HEK293T (cell line): ENCODE results near the gene ATG4D.

Source experiments
- CTCF ChIA-PET: fragments of 350-600 bp; formaldehyde crosslinking; extraction: SDS; loops from one replicate; lab custom pipeline; 2021; ENCODE audit warnings: antibody characterized with exemption, inconsistent platforms; lab: Yijun Ruan, JAX
- POLR2A ChIA-PET: fragments of 350-600 bp; formaldehyde crosslinking; extraction: SDS; loops from one replicate; lab custom pipeline; 2020; ENCODE audit warnings: antibody characterized with exemption, inconsistent platforms; lab: Yijun Ruan, JAX
- DNase-seq: peaks from one replicate; pipeline ENCODE4 v3.0.0; 2012; ENCODE audit warnings: mixed read lengths; ENCODE audit errors: extremely low spot score
- ARNT ChIP-seq: fragments of 450-650 bp; IDR thresholded peaks from 2 replicates; pipeline ENCODE4 v1.6.1; 2017; ENCODE audit warnings: mild to moderate bottlenecking
- BHLHE40 ChIP-seq: fragments of 450-650 bp; IDR thresholded peaks from 2 replicates; pipeline ENCODE4 v1.6.1; 2016; ENCODE audit warnings: mild to moderate bottlenecking, moderate library complexity, borderline replicate concordance
- CTBP1 ChIP-seq: fragments of 450-650 bp; IDR thresholded peaks from 2 replicates; pipeline ENCODE4 v1.6.1; 2016; ENCODE audit warnings: borderline replicate concordance
- ELF4 ChIP-seq: fragments of 450-650 bp; IDR thresholded peaks from 2 replicates; pipeline ENCODE4 v1.6.1; 2017; ENCODE audit warnings: antibody characterized with exemption
- FOXA1 ChIP-seq: fragments of 450-650 bp; IDR thresholded peaks from 2 replicates; pipeline ENCODE4 v1.6.1; 2016; ENCODE audit warnings: mild to moderate bottlenecking
- FOXK2 ChIP-seq: fragments of 450-650 bp; IDR thresholded peaks from 2 replicates; pipeline ENCODE4 v1.6.1; 2016; ENCODE audit warnings: mild to moderate bottlenecking
- FOXM1 ChIP-seq: fragments of 450-650 bp; IDR thresholded peaks from 2 replicates; pipeline ENCODE4 v1.6.1; 2017; ENCODE audit warnings: mild to moderate bottlenecking, borderline replicate concordance
- HDGF ChIP-seq: fragments of 450-650 bp; IDR thresholded peaks from 2 replicates; pipeline ENCODE4 v1.6.1; 2017; ENCODE audit warnings: antibody characterized with exemption, borderline replicate concordance
- L3MBTL2 ChIP-seq: fragments of 450-650 bp; conservative IDR thresholded peaks from 2 replicates; pipeline ENCODE4 v1.6.1; 2016; ENCODE audit warnings: mild to moderate bottlenecking
- LEF1 ChIP-seq: fragments of 450-650 bp; IDR thresholded peaks from 2 replicates; pipeline ENCODE4 v1.6.1; 2017; ENCODE audit warnings: mild to moderate bottlenecking, borderline replicate concordance
- NFRKB ChIP-seq: fragments of 450-650 bp; IDR thresholded peaks from 2 replicates; pipeline ENCODE4 v1.6.1; 2016; ENCODE audit warnings: mild to moderate bottlenecking, moderate library complexity
- PKNOX1 ChIP-seq: fragments of 450-650 bp; IDR thresholded peaks from 2 replicates; pipeline ENCODE4 v1.6.1; 2016
- SP1 ChIP-seq: fragments of 450-650 bp; IDR thresholded peaks from 2 replicates; pipeline ENCODE4 v1.6.1; 2017
- SUZ12 ChIP-seq: fragments of 450-650 bp; IDR thresholded peaks from 2 replicates; pipeline ENCODE4 v1.6.1; 2016; ENCODE audit warnings: mild to moderate bottlenecking
- TARDBP ChIP-seq: fragments of 450-650 bp; IDR thresholded peaks from 2 replicates; pipeline ENCODE4 v1.6.1; 2016
- ZNF384 ChIP-seq: fragments of 450-650 bp; IDR thresholded peaks from 2 replicates; pipeline ENCODE4 v1.6.1; 2016

Gene ATG4D

GRCh38 chr19:10502524-10503001 lies 41.1 kb upstream of the ATG4D start:
- CTCF ChIA-PET: no interaction called here
- POLR2A ChIA-PET: interaction anchor here (0.6 to 1.0 kb wide), 2 partner anchors 26 to 99 kb away, joined by 3 read pairs; no protein-coding TSS in a partner anchor

DNA sequence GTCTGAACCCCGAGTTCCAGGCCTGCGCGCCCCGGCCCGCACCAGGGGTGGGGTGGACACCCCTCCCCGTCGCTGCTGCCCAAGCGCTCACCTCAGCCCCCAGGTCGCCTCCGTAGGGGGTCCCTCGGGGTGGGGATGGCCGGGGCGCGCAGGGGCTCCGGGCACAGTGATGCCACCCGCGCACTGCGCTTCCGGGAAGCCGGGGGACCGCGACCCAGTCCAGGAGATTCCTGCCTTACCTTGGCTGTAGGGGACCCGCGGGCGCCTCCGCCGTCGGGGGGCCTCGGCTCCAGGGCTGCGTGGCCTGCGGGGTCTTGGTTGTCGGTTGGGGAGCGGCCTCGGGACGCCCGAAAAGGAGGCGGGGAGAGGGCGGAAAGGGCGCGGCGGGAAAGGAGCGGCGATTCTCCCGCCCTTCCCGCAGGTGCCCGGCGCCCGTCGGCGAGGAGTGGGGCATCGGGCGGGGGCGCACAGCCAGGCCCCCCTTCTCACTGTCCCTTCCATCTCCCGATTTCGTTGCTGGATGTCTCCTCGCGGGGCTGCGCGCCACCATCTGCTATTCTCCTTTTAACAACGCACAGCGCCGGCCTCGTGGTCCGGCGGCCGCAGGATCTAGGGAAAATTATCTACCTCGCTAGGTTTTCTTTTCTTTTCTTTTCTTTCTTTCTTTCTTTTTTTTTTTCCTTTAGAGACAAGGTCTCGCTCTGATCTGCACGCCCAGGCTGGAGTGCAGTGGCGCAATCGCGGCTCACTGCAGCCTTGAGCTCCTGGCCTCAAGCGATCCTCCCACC lies 40.5 kb upstream of the ATG4D start, which contains the start of gene KEAP1:
Gene KEAP1, minus strand, starts transcription at position 355 of the 788 bp plus-strand sequence. CDS start 3,323 bp downstream, outside the sequence.
- POLR2A ChIA-PET: interaction anchor here (0.6 to 1.2 kb wide), 3 partner anchors 14 to 99 kb away, joined by 3 to 4 read pairs (median 3); partner anchors contain the start of gene S1PR5
- CTCF ChIA-PET: interaction anchor here (0.7 to 1.0 kb wide), 2 partner anchors 124 to 192 kb away, joined by 3 to 4 read pairs; no protein-coding TSS in a partner anchor
- no peak for TF ChIP-seq LEF1
- TF ChIP-seq L3MBTL2: peak; percentile 95
- DNase-seq: peak; percentile 33

More at GRCh38 chr19:10502524-10503001, 41.1 kb upstream of the ATG4D start:
- peak; percentile 93 for DNase-seq
- peak; percentile 88 for TF ChIP-seq FOXM1
- TF ChIP-seq CTBP1: no peak
- peak; percentile 90 for TF ChIP-seq LEF1
- peak; percentile 84 for TF ChIP-seq ARNT
- TF ChIP-seq FOXK2: no peak
- TF ChIP-seq PKNOX1: no peak

- DNase-seq: peak; percentile 76
- TF ChIP-seq ARNT (no peak), L3MBTL2 (peak; percentile 25; the same call in 1 of the 2 replicates), HDGF (no peak)
- ChIA-PET CTCF (interaction anchor here (0.6 to 1.2 kb wide), 6 partner anchors 12 to 212 kb away, joined by 3 to 11 read pairs (median 4); partner anchors contain the start of genes DNM2 and S1PR5), POLR2A (interaction anchor here (0.5 kb wide), 1 partner anchor 62 kb away, joined by 3 read pairs; no protein-coding TSS in a partner anchor)
Observed at GRCh38 chr19:10505583-10506229, 38.0 kb upstream of the ATG4D start.

GRCh38 chr19:10508036-10508435 lies 35.7 kb upstream of the ATG4D start:
- POLR2A ChIA-PET: interaction anchor here (1.4 kb wide), 1 partner anchor 9 kb away, joined by 4 read pairs; the partner anchor contains the start of gene S1PR5

DNA sequence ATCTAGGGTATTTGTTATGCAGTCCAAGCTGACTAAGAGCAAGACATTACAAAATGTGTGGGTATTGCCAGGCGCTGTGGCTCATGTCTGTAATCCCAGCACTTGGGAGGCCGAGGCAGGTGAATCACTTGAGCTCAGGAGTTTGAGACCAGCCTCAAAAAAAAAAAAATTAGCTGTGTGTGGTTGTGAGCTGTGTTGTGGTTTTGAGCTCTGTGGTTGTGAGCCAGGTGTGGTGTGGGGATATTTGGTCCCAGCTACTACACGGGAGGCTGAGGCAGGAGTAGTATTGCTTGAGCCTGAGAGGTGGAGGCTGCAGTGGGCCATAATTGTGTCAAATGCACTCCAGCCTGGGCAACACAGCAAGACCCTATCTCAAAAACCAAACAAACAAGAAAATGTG lies 35.0 kb upstream of the ATG4D start:
- ChIA-PET POLR2A (interaction anchor here (0.6 to 1.4 kb wide), 3 partner anchors 8 to 61 kb away, joined by 3 to 4 read pairs (median 4); partner anchors contain the start of gene S1PR5), CTCF (interaction anchor here (0.6 kb wide), 1 partner anchor 115 kb away, joined by 3 read pairs; no protein-coding TSS in a partner anchor)
- TF ChIP-seq HDGF (no peak), SP1 (no peak), FOXM1 (no peak), CTBP1 (no peak), ELF4 (no peak)
- DNase-seq: no peak

More at GRCh38 chr19:10508036-10508435, 35.7 kb upstream of the ATG4D start:
- TF ChIP-seq SP1 (no peak), LEF1 (no peak), ZNF384 (no peak), SUZ12 (no peak), HDGF (no peak), FOXA1 (no peak), ELF4 (no peak), CTBP1 (no peak), NFRKB (no peak), PKNOX1 (no peak)
- DNase-seq: no peak
- CTCF ChIA-PET: interaction anchor here (0.8 to 0.9 kb wide), 2 partner anchors 15 to 25 kb away, joined by 3 to 5 read pairs; no protein-coding TSS in a partner anchor

GRCh38 chr19:10510301-10510802 lies 33.4 kb upstream of the ATG4D start:
- ChIA-PET POLR2A (interaction anchor here (1.2 kb wide), 1 partner anchor 10 kb away, joined by 3 read pairs; no protein-coding TSS in a partner anchor), CTCF (interaction anchor here (0.6 to 1.4 kb wide), 5 partner anchors 20 to 137 kb away, joined by 3 to 5 read pairs (median 4); no protein-coding TSS in a partner anchor)
- DNase-seq: peak; percentile 33
- TF ChIP-seq SUZ12 (no peak), HDGF (no peak), TARDBP (no peak), L3MBTL2 (no peak), FOXM1 (no peak), CTBP1 (no peak), LEF1 (no peak), BHLHE40 (no peak)

- POLR2A ChIA-PET: no interaction called here
- CTCF ChIA-PET: no interaction called here
- TF ChIP-seq CTBP1: no peak
- no peak for TF ChIP-seq PKNOX1
- TF ChIP-seq LEF1: no peak
- TF ChIP-seq ZNF384: no peak
- no peak for TF ChIP-seq NFRKB
- TF ChIP-seq HDGF: no peak
- TF ChIP-seq TARDBP: no peak
- no peak for TF ChIP-seq FOXA1
- no peak for TF ChIP-seq SP1
- no peak for TF ChIP-seq BHLHE40
- no peak for TF ChIP-seq ELF4
- DNase-seq: no peak
Observed at GRCh38 chr19:10513223-10513622, 30.5 kb upstream of the ATG4D start.
